Gastroesophageal sphincter (tissue), 4 donors: ENCODE data around the gene DSE. TPM values are rescaled to one million over a fixed set of nuclear protein-coding genes. Genes with fewer than 3 reads are reported as not detected.

ENCODE experiments used
- ATAC-seq: fragments of 150-250 bp; one replicate; pipeline ENCODE4 v1.9.1; 2016; ENCODE audit warnings: mild to moderate bottlenecking, moderate library complexity
- H3K27ac ChIP-seq, 4 donors: fragments of 200-600 bp; sonication (generic) in 3 of 4; 1 replicate in 3 of 4; 2 replicates in 1 of 4; pipeline ENCODE4 v1.5.1; 2016 to 2019
- H3K27me3 ChIP-seq: fragments of 200-600 bp; sonication (generic); one replicate; pipeline ENCODE4 v1.5.1; 2019
- H3K36me3 ChIP-seq, 2 donors: fragments of 200-600 bp; sonication (generic); one replicate each; pipeline ENCODE4 v1.5.1; 2019; ENCODE audit warnings: control low read depth in 1 of 2
- H3K4me1 ChIP-seq, 3 donors: fragments of 200-600 bp; sonication (generic); 1 replicate in 2 of 3; 2 replicates in 1 of 3; pipeline ENCODE4 v1.5.1; 2016 to 2019; ENCODE audit warnings: control low read depth in 2 of 3
- H3K4me3 ChIP-seq, 2 donors: fragments of 200-600 bp; sonication (generic); one replicate each; pipeline ENCODE4 v1.5.1; 2019; ENCODE audit warnings: mild to moderate bottlenecking in 1 of 2, moderate library complexity in 1 of 2
- H3K9me3 ChIP-seq, 3 donors: fragments of 200-600 bp; sonication (generic); one replicate each; pipeline ENCODE4 v1.5.1; 2017 to 2019; ENCODE audit warnings: control low read depth in 2 of 3
- EP300 ChIP-seq: sonication (generic); formaldehyde crosslinking; IDR thresholded peaks from one replicate; pipeline ENCODE4 v1.6.1; 2017; ENCODE audit warnings: antibody characterized with exemption, mild to moderate bottlenecking
- POLR2A ChIP-seq, 2 donors: fragments of 450-650 bp; IDR thresholded peaks; one replicate each; pipeline ENCODE4 v1.6.1; 2017; ENCODE audit warnings: antibody characterized with exemption in 2 of 2, mild to moderate bottlenecking in 2 of 2, moderate library complexity in 1 of 2
- POLR2AphosphoS5 ChIP-seq: sonication (generic); formaldehyde crosslinking; IDR thresholded peaks from one replicate; pipeline ENCODE4 v1.6.1; 2017; ENCODE audit warnings: antibody characterized with exemption
- WGBS, 2 donors: methylation state at CpG; one replicate each; pipeline ENCODE4 v1.1.5; 2018; ENCODE audit warnings: low coverage in 1 of 2; 5-methylcytosine and 5-hydroxymethylcytosine counted together
- total RNA-seq, 4 donors: library from RNA; depleted of rRNA; stranded (reverse); fragments of >200 nt; gene quantifications; one replicate each; pipeline ENCODE4 v1.1.0, GENCODE V29; 2016
- TF ChIP-seq, protein P1 (sequence below), 4 experiments: fragments of 200-600 bp in 2 of 4; fragments of 450-650 bp in 2 of 4; sonication (generic) in 1 of 4; IDR thresholded peaks; one replicate each; pipeline ENCODE4 v1.5.1; 2017 to 2019; ENCODE audit warnings: antibody characterized with exemption in 4 of 4, mild to moderate bottlenecking in 2 of 4, moderate library complexity in 2 of 4

DSE gene
- total RNA-seq, 4 donors from 2014 or later, result 26.3 to 45.4 (median 36.3) TPM

DNA sequence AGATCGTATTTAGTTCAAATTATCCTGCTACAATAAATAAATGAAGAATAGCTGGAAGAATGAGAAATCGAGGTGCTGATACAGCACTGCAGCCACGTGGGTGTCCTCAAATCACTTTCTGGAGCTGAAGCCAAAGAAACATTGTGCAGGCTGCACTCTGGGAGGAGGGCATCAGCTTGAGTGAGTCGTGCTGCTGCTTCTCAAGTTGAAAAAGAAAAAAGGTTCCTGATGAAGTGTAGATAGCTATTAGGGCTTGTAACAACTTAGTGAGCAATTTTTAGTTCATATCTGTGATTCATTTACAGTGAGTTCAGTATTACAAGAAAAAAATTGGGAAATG is 40.5 kb downstream of the DSE start:
- Histone ChIP-seq H3K9me3 (no peaks in the 10 kb centered on the region), H3K27me3 (no peaks in the 10 kb centered on the region), H3K4me1 (peaks cover 0 to 22% (median 16%) of the 10 kb centered on the region in 3 donors), H3K4me3 (no peak overlapping the region), H3K36me3 (peaks cover 0 to 4% of the 10 kb centered on the region in 2 donors), H3K27ac (peak overlapping the region in 1 of 4 donors; percentile 21)
- TF ChIP-seq EP300, result no peak
- peak; percentile 34 for TF ChIP-seq POLR2AphosphoS5
- no peak for TF ChIP-seq POLR2A (IDR thresholded peaks at IDR 0.05)
- ATAC-seq, result no peak
- 1 to 2% methylated on average over 4 of the region's 4 CpGs for WGBS, 2 donors

GRCh38 chr6:116412270-116412669 is 41.5 kb downstream of the DSE start:
- Histone ChIP-seq H3K4me1 (peaks cover 0 to 21% (median 13%) of the 10 kb centered on the region in 3 donors), H3K36me3 (peaks cover 0 to 4% of the 10 kb centered on the region in 2 donors), H3K27ac (peak overlapping the region in 1 of 4 donors; percentile 21), H3K9me3 (no peaks in the 10 kb centered on the region), H3K4me3 (no peak overlapping the region), H3K27me3 (no peaks in the 10 kb centered on the region)
- peak; percentile 36 for ATAC-seq
- TF ChIP-seq POLR2AphosphoS5 (no peak), EP300 (no peak), POLR2A (IDR thresholded peaks at IDR 0.05) (no peak)
- TF ChIP-seq, protein P1, sequence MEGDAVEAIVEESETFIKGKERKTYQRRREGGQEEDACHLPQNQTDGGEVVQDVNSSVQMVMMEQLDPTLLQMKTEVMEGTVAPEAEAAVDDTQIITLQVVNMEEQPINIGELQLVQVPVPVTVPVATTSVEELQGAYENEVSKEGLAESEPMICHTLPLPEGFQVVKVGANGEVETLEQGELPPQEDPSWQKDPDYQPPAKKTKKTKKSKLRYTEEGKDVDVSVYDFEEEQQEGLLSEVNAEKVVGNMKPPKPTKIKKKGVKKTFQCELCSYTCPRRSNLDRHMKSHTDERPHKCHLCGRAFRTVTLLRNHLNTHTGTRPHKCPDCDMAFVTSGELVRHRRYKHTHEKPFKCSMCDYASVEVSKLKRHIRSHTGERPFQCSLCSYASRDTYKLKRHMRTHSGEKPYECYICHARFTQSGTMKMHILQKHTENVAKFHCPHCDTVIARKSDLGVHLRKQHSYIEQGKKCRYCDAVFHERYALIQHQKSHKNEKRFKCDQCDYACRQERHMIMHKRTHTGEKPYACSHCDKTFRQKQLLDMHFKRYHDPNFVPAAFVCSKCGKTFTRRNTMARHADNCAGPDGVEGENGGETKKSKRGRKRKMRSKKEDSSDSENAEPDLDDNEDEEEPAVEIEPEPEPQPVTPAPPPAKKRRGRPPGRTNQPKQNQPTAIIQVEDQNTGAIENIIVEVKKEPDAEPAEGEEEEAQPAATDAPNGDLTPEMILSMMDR (IDR thresholded peaks at IDR 0.05), result no peak

GRCh38 chr6:116413357-116413756 is 42.6 kb downstream of the DSE start:
- Histone ChIP-seq H3K4me1 (peaks cover 0 to 21% (median 13%) of the 10 kb centered on the region in 3 donors), H3K9me3 (no peaks in the 10 kb centered on the region), H3K27me3 (no peaks in the 10 kb centered on the region), H3K27ac (no peak overlapping the region), H3K4me3 (no peak overlapping the region), H3K36me3 (peaks cover 0 to 4% of the 10 kb centered on the region in 2 donors)
- TF ChIP-seq POLR2AphosphoS5, result no peak
- TF ChIP-seq POLR2A (IDR thresholded peaks at IDR 0.05), result no peak
- no peak for TF ChIP-seq EP300
- TF ChIP-seq, protein P1 (IDR thresholded peaks at IDR 0.05), result no peak
- WGBS, 2 donors, result 38% methylated on average over 1 of the region's 1 CpG; no CpG with 5 or more reads in 1 of the 2 donors
- ATAC-seq, result no peak

- 82 to 86% methylated on average over 1 to 3 of the region's 3 CpGs for WGBS, 2 donors
- Histone ChIP-seq H3K27me3 (no peaks in the 10 kb centered on the region), H3K9me3 (no peaks in the 10 kb centered on the region), H3K27ac (no peak overlapping the region), H3K4me3 (no peak overlapping the region), H3K4me1 (peaks cover 1 to 14% (median 3%) of the 10 kb centered on the region in 3 donors), H3K36me3 (peaks cover 0 to 4% of the 10 kb centered on the region in 2 donors)
- no peak for ATAC-seq
- TF ChIP-seq POLR2A (IDR thresholded peaks at IDR 0.05) (no peak), POLR2AphosphoS5 (no peak), EP300 (no peak)
- TF ChIP-seq, protein P1 (IDR thresholded peaks at IDR 0.05), result no peak
These were observed 46.9 kb downstream of the DSE start for GRCh38 chr6:116417661-116418060.

DNA sequence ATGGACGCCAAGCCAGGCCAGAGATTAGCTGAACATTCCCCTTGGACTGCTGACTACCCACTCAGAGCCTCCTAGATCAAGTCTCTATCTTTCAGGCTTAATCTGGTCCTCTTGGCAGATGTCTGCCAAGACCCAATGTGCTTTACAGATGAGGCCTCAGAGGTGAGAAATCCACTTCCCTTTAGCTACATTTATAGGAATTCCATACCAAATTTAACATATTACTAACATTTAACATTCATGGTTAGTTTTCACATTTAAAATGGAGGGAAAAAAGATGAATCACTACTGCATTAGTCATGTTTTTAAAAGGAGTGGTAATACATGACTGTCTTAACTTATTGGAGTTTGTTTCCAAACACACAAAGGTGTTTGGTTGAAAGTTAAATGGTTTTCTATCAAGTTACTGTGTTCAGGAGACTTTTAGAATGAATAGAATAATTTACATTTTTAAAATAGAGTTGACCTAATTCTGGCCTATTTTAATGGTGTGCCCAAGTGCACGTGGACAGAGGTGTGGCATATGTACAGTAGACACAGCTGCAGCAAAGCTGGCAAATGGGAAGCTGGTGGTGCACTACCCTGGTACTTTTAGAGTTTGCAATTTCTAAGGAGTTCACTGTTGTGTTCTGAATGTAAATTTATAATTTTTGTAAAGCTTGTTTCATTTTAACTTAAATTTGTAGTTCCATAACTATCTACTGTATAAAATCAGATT is 48.5 kb downstream of the DSE start:
- no peak for TF ChIP-seq POLR2AphosphoS5
- no peak for TF ChIP-seq POLR2A (IDR thresholded peaks at IDR 0.05)
- no peak for TF ChIP-seq EP300
- TF ChIP-seq, protein P1 (IDR thresholded peaks at IDR 0.05), result no peak
- Histone ChIP-seq H3K4me1 (peaks cover 3 to 24% (median 3%) of the 10 kb centered on the region in 3 donors), H3K27ac (no peak overlapping the region), H3K9me3 (no peaks in the 10 kb centered on the region), H3K4me3 (no peak overlapping the region), H3K27me3 (no peaks in the 10 kb centered on the region), H3K36me3 (peaks cover 0 to 3% of the 10 kb centered on the region in 2 donors)
- WGBS, 2 donors, result 80 to 95% methylated on average over 1 to 2 of the region's 2 CpGs
- no peak for ATAC-seq
